GM21367 (cell line): ENCODE data around the gene VWCE.

Experiments used
- ATAC-seq: cut with Tn5 transposase; IDR thresholded peaks from one replicate; pipeline ENCODE4 v1.9.1; 2021; ENCODE audit not compliant: unreplicated experiment

VWCE gene

GRCh38 chr11:61294717-61295595 lies at the start of gene VWCE:
TSS of gene VWCE (minus strand) at chr11:61295316. CDS start at chr11:61295037, 279 bp downstream.
- peak; percentile 54 for ATAC-seq

- ATAC-seq: no peak
Observed at GRCh38 chr11:61343792-61344745, 49.0 kb upstream of the VWCE start.

GRCh38 chr11:61342207-61342803 lies 47.2 kb upstream of the VWCE start:
- ATAC-seq: no peak

GRCh38 chr11:61341706-61342105 lies 46.6 kb upstream of the VWCE start:
- ATAC-seq: no peak

- ATAC-seq: no peak
Observed at GRCh38 chr11:61340979-61341378, 45.9 kb upstream of the VWCE start.

- no peak for ATAC-seq
Observed at GRCh38 chr11:61339490-61339878, 44.4 kb upstream of the VWCE start.

GRCh38 chr11:61338783-61339489 lies 43.8 kb upstream of the VWCE start:
- ATAC-seq: no peak

- ATAC-seq: no peak
Observed at GRCh38 chr11:61337706-61338470, 42.8 kb upstream of the VWCE start.

GRCh38 chr11:61336171-61336935 lies 41.2 kb upstream of the VWCE start:
- ATAC-seq: peak; percentile 40

GRCh38 chr11:61335355-61335710 lies 40.2 kb upstream of the VWCE start:
- no peak for ATAC-seq

GRCh38 chr11:61334434-61335354 lies 39.6 kb upstream of the VWCE start:
- ATAC-seq: no peak

GRCh38 chr11:61333550-61334433 lies 38.7 kb upstream of the VWCE start:
- no peak for ATAC-seq

- ATAC-seq: peak; percentile 86
Observed at GRCh38 chr11:61332797-61333549, 37.9 kb upstream of the VWCE start, which contains the start of the genes DDB1 and TKFC. TSS of gene DDB1 (minus strand) at chr11:61333105. CDS start at chr11:61332968, 137 bp downstream. TSS of gene TKFC (plus strand) at chr11:61333228. CDS start at chr11:61334729, 1,501 bp downstream.

GRCh38 chr11:61332281-61332796 lies 37.2 kb upstream of the VWCE start:
- no peak for ATAC-seq

- ATAC-seq: no peak
Observed at GRCh38 chr11:61331651-61332050, 36.5 kb upstream of the VWCE start.

- ATAC-seq: no peak
Observed at GRCh38 chr11:61329871-61330270, 34.8 kb upstream of the VWCE start.
